ENCODE results near the gene SLC15A4. TPM values are rescaled to one million over a fixed set of nuclear protein-coding genes. Genes with fewer than 3 reads are reported as not detected.

SLC15A4 gene
- total and polyA plus RNA-seq, 2 of the 4 experiments (the other 2 are of a cell fraction), result 15.4 to 21.9 TPM

DNA sequence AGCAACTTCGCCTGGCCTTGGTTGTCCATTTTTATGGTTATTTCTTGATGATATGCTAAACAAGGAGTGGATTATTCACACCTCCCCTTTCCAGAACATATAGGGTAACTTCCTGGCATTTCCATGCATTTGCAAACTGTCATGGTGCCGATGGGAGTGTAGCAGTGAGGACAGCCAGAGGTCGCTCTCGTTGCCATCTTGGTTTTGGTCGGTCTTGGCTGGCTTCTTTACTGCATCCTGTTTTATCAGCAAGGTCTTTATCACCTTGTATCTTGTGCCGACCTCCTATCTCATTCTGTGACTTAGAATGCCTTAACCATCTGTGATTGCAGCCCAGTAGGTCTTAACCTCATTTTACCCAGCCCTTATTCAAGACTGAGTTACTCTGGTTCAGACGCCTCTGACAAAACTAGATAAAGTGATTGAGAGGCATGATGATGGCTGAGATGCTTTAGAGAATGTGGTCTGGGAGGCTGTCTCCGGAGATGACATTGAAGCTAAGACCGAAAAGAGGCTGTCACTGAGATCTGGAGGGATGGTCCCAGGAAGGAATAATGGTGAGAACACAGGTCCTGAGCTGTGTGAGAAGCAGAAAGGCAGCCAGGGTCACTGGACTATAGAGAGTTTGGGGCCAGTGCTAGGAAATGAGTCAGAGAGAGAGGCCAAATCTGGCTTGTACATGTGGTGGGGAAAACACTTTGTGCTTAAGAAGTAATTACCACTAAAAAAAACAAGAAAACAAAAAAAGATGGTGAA is 32.5 kb upstream of the SLC15A4 start:
- Histone ChIP-seq H3K27ac (ENCODE audit: insufficient read depth, low read length) (no peak overlapping the region), H4K8ac (ENCODE audit: low read depth in 2 of 2, low read length in 2 of 2) (no peak overlapping the region), H3K9me3 (ENCODE audit: control insufficient read depth, insufficient read depth, low read length) (peaks cover 15% of the 10 kb centered on the region), H2BK120ac (ENCODE audit: low read depth, low read length) (no peak overlapping the region), H3K14ac (replicated peaks; ENCODE audit: low read depth, low read length) (no peak overlapping the region), H3K18ac (ENCODE audit: low read depth, low read length) (no peak overlapping the region), H3K4me3 (ENCODE audit: insufficient read depth, low read depth, low read length) (no peak overlapping the region), H3K4me1 (ENCODE audit: control insufficient read depth, insufficient read depth, low read length) (no peaks in the 10 kb centered on the region), H3K9ac (ENCODE audit: low read depth, low read length) (no peak overlapping the region), H2BK20ac (ENCODE audit: low read depth, low read length) (no peak overlapping the region), H3K9me1 (ENCODE audit: insufficient read depth, low read length) (no peaks in the 10 kb centered on the region), H4K5ac (ENCODE audit: low read depth, low read length) (no peak overlapping the region), H2AFZ (replicated peaks; ENCODE audit: low read length, poor library complexity) (no peak overlapping the region), H4K91ac (ENCODE audit: insufficient read depth, low read depth, low read length) (no peak overlapping the region), H2BK15ac (ENCODE audit: low read depth, low read length) (no peak overlapping the region), H3K36me3 (ENCODE audit: control insufficient read depth, insufficient read depth, low read length) (no peaks in the 10 kb centered on the region), H3K27me3 (ENCODE audit: control insufficient read depth, insufficient read depth, low read length) (no peaks in the 10 kb centered on the region), H2AK9ac (replicated peaks; ENCODE audit: low read depth, low read length, poor library complexity) (no peak overlapping the region), H4K20me1 (ENCODE audit: insufficient read depth, low read length) (no peaks in the 10 kb centered on the region), H3K79me1 (ENCODE audit: low read depth in 1 of 2, low read length in 2 of 2) (no peaks in the 10 kb centered on the region), H2BK5ac (ENCODE audit: low read depth, low read length, poor library complexity, severe bottlenecking) (no peak overlapping the region), H3K23ac (ENCODE audit: low read depth, low read length) (no peak overlapping the region), H3K56ac (ENCODE audit: extremely low read depth, insufficient read depth, low read length) (no peak overlapping the region), H3K4ac (ENCODE audit: low read depth, low read length) (no peak overlapping the region), H2AK5ac (ENCODE audit: low read depth, low read length) (no peak overlapping the region), H3K4me2 (ENCODE audit: low read depth, low read length) (no peak overlapping the region)
- intact Hi-C loops (cut with micrococcal nuclease) (no loop called here), in situ Hi-C loops (cut with MboI; ENCODE audit: low sequenced_read_pairs) (no loop called here), dilution Hi-C loops (cut with HindIII; ENCODE audit: low sequenced_read_pairs, unreplicated experiment) (no loop called here)
- ATAC-seq (ENCODE audit: low read depth) (no peak), DNase-seq (no peak)
- BruUV-seq (replicated peaks), result no TSS peak
- TF ChIP-seq RCOR1 (IDR thresholded peaks at IDR 0.05; ENCODE audit: insufficient replicate concordance, low read length) (no peak), BHLHE40 (IDR thresholded peaks at IDR 0.05; ENCODE audit: low read depth, low read length) (no peak), USF2 (IDR thresholded peaks at IDR 0.05; ENCODE audit: low read depth, low read length) (no peak), CEBPB (IDR thresholded peaks at IDR 0.05; ENCODE audit: low read depth, low read length) (no peak), POLR2A (IDR thresholded peaks at IDR 0.05; ENCODE audit: low read depth, low read length) (no peak), MAZ (IDR thresholded peaks at IDR 0.05; ENCODE audit: borderline replicate concordance, low read depth, low read length) (no peak), CTCF (conservative IDR thresholded peaks at IDR 0.05; ENCODE audit: low read depth, low read length) (no peak), NFE2L2 (IDR thresholded peaks at IDR 0.05; ENCODE audit: low read depth, low read length) (no peak), MAFK (IDR thresholded peaks at IDR 0.05; ENCODE audit: low read depth, low read length) (no peak), RFX5 (IDR thresholded peaks at IDR 0.05; ENCODE audit: low read depth, low read length) (no peak), MXI1 (IDR thresholded peaks at IDR 0.05; ENCODE audit: borderline replicate concordance, low read depth, low read length) (no peak)
- ChIA-PET POLR2A (ENCODE audit: unreplicated experiment) (no interaction called here), CTCF (no interaction called here)
- WGBS, 2 experiments (ENCODE audit: extremely low coverage in 2 of 2, insufficient read length in 1 of 2), result 60% methylated on average over 4 of the region's 9 CpGs; no CpG with 5 or more reads in 1 of the 2 experiments

All from IMR-90 (cell line).